Umbilical cord (tissue), 1 donor: Measurements from ENCODE around the gene SEC62. TPM values are rescaled to one million over a fixed set of nuclear protein-coding genes. Genes with fewer than 3 reads are reported as not detected.

Source experiments
- total RNA-seq: library from RNA; depleted of rRNA; stranded (reverse); fragments of >200 nt; gene quantifications from one replicate; pipeline ENCODE4 v1.2.3, GENCODE V29; 2014; ENCODE audit warnings: low replicate concordance; ENCODE audit not compliant: insufficient read depth

SEC62 gene
- total RNA-seq, 1 donor from 2014 or later, result 48.9 TPM

Other genes with a start within 250 kb of the SEC62 start
- 274 TPM for gene TERC, start 201.7 kb upstream of the SEC62 start, total RNA-seq
- gene ACTRT3, start 197.2 kb upstream of the SEC62 start, total RNA-seq, result 2.6 TPM
- gene MYNN, start 193.4 kb upstream of the SEC62 start, total RNA-seq, result 27.2 TPM
- gene LRRIQ4, start 153.9 kb upstream of the SEC62 start, total RNA-seq, result not detected
- 22.4 TPM for gene LRRC34, start 153.9 kb upstream of the SEC62 start, total RNA-seq
- not detected for gene LRRC31, start 96.9 kb upstream of the SEC62 start, total RNA-seq
- gene SAMD7, start 55.2 kb upstream of the SEC62 start, total RNA-seq, result 1.9 TPM
- gene GPR160, start 71.2 kb downstream of the SEC62 start, total RNA-seq, result 12.5 TPM
- 64.3 TPM for gene PHC3, start 214.9 kb downstream of the SEC62 start, total RNA-seq